Middle frontal gyrus (tissue), 1 donor: ENCODE results near the gene MCM10.

ENCODE experiments used
- DNase-seq: peaks from one replicate; pipeline ENCODE4 v3.0.0-alpha.2; 2015; ENCODE audit warnings: low spot score; ENCODE audit errors: extremely low spot score

Gene MCM10

DNA sequence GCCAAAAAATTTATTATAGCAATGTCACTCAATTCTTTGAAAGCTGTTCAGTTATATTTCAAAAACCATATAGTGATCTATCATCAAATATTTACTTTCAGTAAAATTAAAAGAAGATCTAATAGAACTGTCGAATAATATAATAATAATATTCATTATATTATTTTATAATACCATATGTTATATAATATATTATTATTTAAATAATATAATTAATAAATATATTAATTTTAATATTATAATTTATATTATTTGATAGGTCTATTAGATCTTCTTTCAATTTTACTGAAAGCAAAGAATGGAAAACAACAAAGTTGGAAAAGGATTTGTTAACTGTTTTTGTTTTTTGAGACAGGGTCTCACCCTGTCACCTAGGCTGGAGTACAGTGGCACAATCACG lies 95.3 kb downstream of the MCM10 start:
- no peak for DNase-seq

DNA sequence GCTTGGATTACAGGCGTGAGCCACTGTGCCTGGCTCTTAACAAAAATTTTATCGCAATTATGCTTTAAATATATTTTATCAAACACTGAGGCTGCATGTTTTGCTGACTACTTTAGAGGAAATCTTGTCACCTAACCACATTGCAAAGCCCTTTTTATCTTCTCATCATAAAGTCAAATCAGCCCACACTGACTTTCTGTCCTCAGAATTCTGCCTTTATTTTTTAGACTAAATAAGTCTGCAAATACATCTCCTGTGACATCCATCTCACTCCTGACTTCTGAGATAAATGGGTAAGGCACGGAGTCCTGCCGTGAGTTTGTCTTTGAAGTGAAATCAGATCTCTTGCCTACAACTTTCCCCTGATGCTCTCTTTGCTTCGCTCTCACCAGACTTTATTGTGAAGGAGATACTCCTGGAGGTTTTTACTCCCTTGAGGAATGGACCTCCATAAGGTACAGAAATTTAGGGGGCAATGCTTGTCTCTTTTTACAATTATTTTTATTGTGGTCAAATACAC lies 96.3 kb downstream of the MCM10 start:
- no peak for DNase-seq
